OCI-LY3 (cell line): Measurements from ENCODE around the gene RENBP.

ENCODE experiments used
- H2AFZ ChIP-seq: fragments of 200-600, 300-600 bp; shearing (Covaris generic); 2 replicates; pipeline ENCODE4 v1.6.0; 2014; ENCODE audit warnings: antibody characterized with exemption, low read depth, low read length
- H3K27ac ChIP-seq: fragments of 200-600, 300-600 bp; sonication (generic); 2 replicates; pipeline ENCODE4 v1.5.1; 2014; ENCODE audit warnings: mild to moderate bottlenecking, low read length, moderate library complexity, mixed read lengths
- H3K27me3 ChIP-seq: fragments of 200-600, 300-600 bp; sonication (generic); 2 replicates; pipeline ENCODE4 v1.6.1; 2014; ENCODE audit warnings: low read depth, low read length, mixed read lengths
- H3K36me3 ChIP-seq: fragments of 200-600, 300-600 bp; sonication (generic); replicated peaks from 2 replicates; pipeline ENCODE3; 2014; ENCODE audit warnings: low read depth, low read length, mixed read lengths
- H3K4me1 ChIP-seq: fragments of 300-600, 200-600 bp; sonication (generic); 2 replicates; pipeline ENCODE4 v1.6.1; 2014; ENCODE audit warnings: low read length, mixed read lengths
- H3K4me2 ChIP-seq: fragments of 200-600, 300-600 bp; sonication (generic); 2 replicates; pipeline ENCODE4 v1.6.1; 2014; ENCODE audit warnings: low read length, mixed read lengths
- H3K4me3 ChIP-seq: fragments of 300-600, 200-600 bp; sonication (generic); 2 replicates; pipeline ENCODE4 v1.5.1; 2014; ENCODE audit warnings: antibody characterized with exemption, mild to moderate bottlenecking, low read length, moderate library complexity
- H3K79me2 ChIP-seq: fragments of 300-600, 200-600 bp; shearing (Covaris generic); 2 replicates; pipeline ENCODE4 v1.6.1; 2014; ENCODE audit warnings: mild to moderate bottlenecking, low read length, mixed read lengths
- H3K9ac ChIP-seq: fragments of 300-600, 200-600 bp; shearing (Covaris generic); 2 replicates; pipeline ENCODE4 v1.6.0; 2014; ENCODE audit warnings: mild to moderate bottlenecking, low read length, moderate library complexity
- H3K9me3 ChIP-seq: fragments of 200-600, 300-600 bp; shearing (Covaris generic); 2 replicates; pipeline ENCODE4 v1.6.1; 2014; ENCODE audit warnings: low read length, mixed read lengths; ENCODE audit not compliant: insufficient read depth
- H4K20me1 ChIP-seq: fragments of 200-600, 300-600 bp; sonication (generic); 2 replicates; pipeline ENCODE4 v1.6.1; 2016; ENCODE audit warnings: low read length, mixed read lengths; ENCODE audit not compliant: insufficient read depth
- EZH2phosphoT487 ChIP-seq: fragments of 200-600 bp; shearing (Covaris generic); IDR thresholded peaks from 2 replicates; pipeline ENCODE4 v1.6.1; 2018; ENCODE audit warnings: antibody characterized with exemption, mixed run types, low read depth
- TF ChIP-seq, protein P1 (sequence below): fragments of 200-600, 300-600 bp; sonication (generic); IDR thresholded peaks from 2 replicates; pipeline ENCODE4 v1.5.1; 2014; ENCODE audit warnings: antibody characterized with exemption, low read length, low read depth

Gene RENBP

DNA sequence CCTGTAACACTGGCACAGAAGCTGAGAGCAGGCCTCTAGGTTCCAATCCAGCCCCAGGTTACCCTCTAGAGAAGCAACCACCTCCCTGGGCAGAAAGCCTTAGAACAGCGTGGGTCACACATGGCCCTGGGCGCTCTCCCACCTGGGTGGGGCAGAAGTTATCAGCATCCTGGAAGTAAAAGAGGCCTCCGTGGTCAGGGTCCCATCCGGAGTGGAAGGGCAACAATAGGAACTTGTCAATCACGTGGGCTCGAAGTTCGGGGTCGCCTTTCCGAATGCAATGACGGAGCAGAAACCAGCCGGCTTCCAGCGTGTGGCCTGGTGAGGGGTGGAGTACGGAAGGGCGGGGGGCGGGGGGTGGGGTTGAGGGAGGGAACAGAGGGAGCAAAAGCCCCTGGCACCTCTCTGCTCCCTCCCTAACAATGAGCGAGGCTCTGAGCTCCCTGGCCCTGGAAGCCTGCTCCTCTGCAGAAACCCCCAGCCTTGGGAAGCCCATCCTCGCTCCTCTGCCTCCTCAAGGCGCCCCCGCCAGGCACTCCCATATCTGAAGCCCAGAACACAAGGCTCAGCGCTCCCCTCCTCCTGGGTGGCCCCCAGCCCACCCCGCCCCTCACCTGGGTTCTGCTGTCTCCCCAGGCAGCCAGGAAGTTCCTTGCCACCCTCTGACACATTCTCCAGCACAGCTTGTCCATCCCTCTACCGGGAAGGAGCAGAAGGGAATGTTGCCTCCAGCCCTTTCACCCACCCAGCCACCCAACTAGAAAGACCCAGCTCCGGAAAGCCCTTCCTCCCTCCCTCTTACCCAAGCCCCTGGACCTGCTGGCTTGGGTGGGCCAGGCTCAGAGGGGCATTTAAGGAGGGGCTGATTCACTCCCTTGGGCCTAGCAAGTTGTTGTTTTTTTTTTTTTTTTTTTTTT is 2.8 kb downstream of the RENBP start:
- Histone ChIP-seq H3K4me1 (peaks cover 4% of the 10 kb centered on the region; the same call in 1 of the 2 replicates), H3K9ac (no peak overlapping the region), H3K27ac (no peak overlapping the region), H3K4me2 (no peak overlapping the region), H4K20me1 (no peaks in the 10 kb centered on the region), H3K27me3 (no peaks in the 10 kb centered on the region), H3K36me3 (no peaks in the 10 kb centered on the region), H3K79me2 (no peaks in the 10 kb centered on the region), H3K4me3 (no peak overlapping the region), H2AFZ (no peak overlapping the region), H3K9me3 (no peaks in the 10 kb centered on the region)
- TF ChIP-seq, protein P1, sequence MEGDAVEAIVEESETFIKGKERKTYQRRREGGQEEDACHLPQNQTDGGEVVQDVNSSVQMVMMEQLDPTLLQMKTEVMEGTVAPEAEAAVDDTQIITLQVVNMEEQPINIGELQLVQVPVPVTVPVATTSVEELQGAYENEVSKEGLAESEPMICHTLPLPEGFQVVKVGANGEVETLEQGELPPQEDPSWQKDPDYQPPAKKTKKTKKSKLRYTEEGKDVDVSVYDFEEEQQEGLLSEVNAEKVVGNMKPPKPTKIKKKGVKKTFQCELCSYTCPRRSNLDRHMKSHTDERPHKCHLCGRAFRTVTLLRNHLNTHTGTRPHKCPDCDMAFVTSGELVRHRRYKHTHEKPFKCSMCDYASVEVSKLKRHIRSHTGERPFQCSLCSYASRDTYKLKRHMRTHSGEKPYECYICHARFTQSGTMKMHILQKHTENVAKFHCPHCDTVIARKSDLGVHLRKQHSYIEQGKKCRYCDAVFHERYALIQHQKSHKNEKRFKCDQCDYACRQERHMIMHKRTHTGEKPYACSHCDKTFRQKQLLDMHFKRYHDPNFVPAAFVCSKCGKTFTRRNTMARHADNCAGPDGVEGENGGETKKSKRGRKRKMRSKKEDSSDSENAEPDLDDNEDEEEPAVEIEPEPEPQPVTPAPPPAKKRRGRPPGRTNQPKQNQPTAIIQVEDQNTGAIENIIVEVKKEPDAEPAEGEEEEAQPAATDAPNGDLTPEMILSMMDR: no peak
- no peak for TF ChIP-seq EZH2phosphoT487

DNA sequence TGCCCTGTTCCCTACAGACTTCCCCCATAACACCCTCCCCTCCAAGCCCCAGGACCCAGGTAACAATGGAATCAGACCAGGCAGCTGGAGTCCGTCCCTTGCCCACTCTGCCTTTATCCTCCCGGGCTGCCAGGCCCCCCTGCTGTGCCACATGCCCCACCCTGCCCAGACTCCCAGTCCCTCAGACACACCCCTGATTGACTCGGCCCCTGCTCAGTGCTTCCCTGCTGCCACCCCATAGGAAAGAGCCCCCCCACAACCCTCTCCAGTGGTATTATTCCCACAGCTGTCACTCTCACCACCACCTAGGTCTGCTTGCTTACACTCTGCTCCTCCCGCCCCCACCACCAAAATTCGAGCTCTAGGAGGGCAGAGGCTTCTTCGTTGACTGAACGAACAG is 4.9 kb downstream of the RENBP start:
- Histone ChIP-seq H4K20me1 (no peaks in the 10 kb centered on the region), H3K4me3 (no peak overlapping the region)

DNA sequence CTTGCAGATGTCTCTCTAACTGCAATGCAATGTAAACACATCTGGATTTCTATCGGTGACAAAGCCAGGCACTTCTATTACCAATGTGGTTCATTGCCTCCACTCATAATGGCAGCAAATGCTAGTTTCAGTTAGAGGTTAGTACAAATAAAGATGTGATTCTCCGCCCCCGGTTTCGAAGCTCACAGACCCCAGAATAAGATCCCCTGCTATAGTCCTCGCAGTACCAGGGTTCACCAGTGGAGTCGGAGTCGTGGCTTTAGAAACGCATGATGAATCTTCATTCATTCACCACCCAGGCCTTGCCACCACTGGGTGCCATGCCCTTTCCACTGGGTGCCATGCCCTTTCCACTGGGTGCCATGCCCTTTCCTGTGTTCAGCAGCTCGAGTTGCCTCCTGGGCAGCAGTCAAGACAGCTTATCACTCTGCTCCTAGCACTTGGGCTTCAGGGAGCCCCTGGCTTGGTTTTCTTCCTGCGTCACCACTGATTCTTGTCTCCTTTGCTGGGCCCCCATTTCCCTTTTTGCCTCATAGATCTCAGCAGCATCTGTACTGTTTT is 6.1 kb downstream of the RENBP start:
- no peak overlapping the region for H3K4me2 ChIP-seq
- no peak overlapping the region for H3K9ac ChIP-seq
- H4K20me1 ChIP-seq: no peaks in the 10 kb centered on the region
- peaks cover 19% of the 10 kb centered on the region for H3K79me2 ChIP-seq
- no peak overlapping the region for H2AFZ ChIP-seq
- H3K4me1 ChIP-seq: peaks cover 4% of the 10 kb centered on the region
- no peak for TF ChIP-seq EZH2phosphoT487
- TF ChIP-seq, protein P1: no peak
- no peak overlapping the region for H3K27ac ChIP-seq
- no peaks in the 10 kb centered on the region for H3K27me3 ChIP-seq
- no peaks in the 10 kb centered on the region for H3K9me3 ChIP-seq
- H3K4me3 ChIP-seq: no peak overlapping the region
- H3K36me3 ChIP-seq: no peaks in the 10 kb centered on the region

More for the DNA sequence above, 4.9 kb downstream of the RENBP start:
- Histone ChIP-seq H3K4me1 (no peaks in the 10 kb centered on the region), H3K9ac (no peak overlapping the region), H3K27me3 (no peaks in the 10 kb centered on the region), H3K9me3 (no peaks in the 10 kb centered on the region), H3K36me3 (no peaks in the 10 kb centered on the region), H2AFZ (no peak overlapping the region), H3K79me2 (peaks cover 6% of the 10 kb centered on the region), H3K27ac (no peak overlapping the region), H3K4me2 (no peak overlapping the region)
- TF ChIP-seq, protein P1: no peak
- no peak for TF ChIP-seq EZH2phosphoT487

DNA sequence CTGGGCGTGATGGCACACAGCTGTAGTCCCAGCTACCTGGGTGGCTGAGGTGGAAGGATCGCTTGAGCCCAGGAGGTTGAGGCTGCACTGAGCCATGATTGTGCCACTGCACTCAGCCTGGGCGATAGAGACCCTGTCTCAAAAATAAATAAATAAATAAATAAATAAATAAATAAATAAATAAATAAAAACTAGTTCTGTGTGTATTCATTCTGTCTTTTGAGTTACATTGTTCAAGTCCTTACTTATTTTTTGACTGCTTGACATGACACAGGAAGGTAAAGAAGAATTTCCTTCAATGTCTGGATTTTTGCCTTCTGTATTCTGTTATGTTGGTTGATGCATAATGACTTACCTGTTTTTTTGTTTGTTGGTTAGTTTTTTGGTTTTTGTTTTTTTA is 7.4 kb downstream of the RENBP start:
- peaks cover 2% of the 10 kb centered on the region for H3K36me3 ChIP-seq
- H3K4me3 ChIP-seq: no peak overlapping the region
- no peak overlapping the region for H2AFZ ChIP-seq
- no peak for TF ChIP-seq EZH2phosphoT487
- TF ChIP-seq, protein P1: no peak
- H3K27ac ChIP-seq: no peak overlapping the region
- no peaks in the 10 kb centered on the region for H4K20me1 ChIP-seq
- H3K9ac ChIP-seq: no peak overlapping the region
- H3K9me3 ChIP-seq: no peaks in the 10 kb centered on the region
- peaks cover 30% of the 10 kb centered on the region for H3K79me2 ChIP-seq
- peaks cover 4% of the 10 kb centered on the region for H3K4me1 ChIP-seq
- H3K4me2 ChIP-seq: no peak overlapping the region
- no peaks in the 10 kb centered on the region for H3K27me3 ChIP-seq
